Measurements from ENCODE around the gene SIGLECL1. TPM values are rescaled to one million over a fixed set of nuclear protein-coding genes. Genes with fewer than 3 reads are reported as not detected.

SIGLECL1 gene
- total RNA-seq, 1 experiment from 2014 or later, result not detected

DNA sequence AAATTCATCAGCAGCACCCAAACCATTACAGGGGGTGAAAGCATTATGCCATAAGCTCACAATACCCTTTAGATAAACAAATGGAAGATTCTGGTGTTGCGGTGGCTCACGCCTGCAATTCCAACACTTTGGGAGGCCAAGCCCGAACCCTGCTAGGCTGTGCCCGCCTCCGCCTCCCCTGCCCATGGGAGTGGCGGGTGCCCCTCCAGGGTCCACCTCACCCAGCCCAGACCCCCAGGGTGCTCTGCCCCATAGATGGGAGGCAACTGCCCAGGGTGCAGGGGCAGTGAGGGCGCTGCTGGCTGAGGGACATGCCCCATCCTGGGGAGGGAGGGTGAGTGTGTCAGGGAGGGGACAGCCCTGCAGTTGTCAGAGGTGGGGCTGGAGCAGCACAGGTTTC lies 10.0 kb upstream of the SIGLECL1 start:
- Histone ChIP-seq H4K5ac (ENCODE audit: insufficient read length, low read depth, low read length) (no peak overlapping the region), H3K9ac (ENCODE audit: extremely low read depth, insufficient read length, low read length) (no peak overlapping the region), H3K9me3 (ENCODE audit: control insufficient read depth, low read depth, low read length) (no peaks in the 10 kb centered on the region), H2AFZ (ENCODE audit: low read length) (no peak overlapping the region), H3K18ac (ENCODE audit: insufficient read length, low read depth, low read length) (no peak overlapping the region), H3T11ph (ENCODE audit: low read length) (no peak overlapping the region), H4K8ac (replicated peaks; ENCODE audit: insufficient read length, low read depth, low read length) (no peak overlapping the region), H3K23ac (ENCODE audit: insufficient read length, low read depth, low read length) (no peak overlapping the region), H3K4me2 (ENCODE audit: insufficient read depth, insufficient read length, low read length) (no peak overlapping the region), H3K4ac (ENCODE audit: low read depth, low read length) (no peak overlapping the region), H3K79me2 (ENCODE audit: insufficient read depth, low read length) (no peaks in the 10 kb centered on the region), H2AK5ac (ENCODE audit: insufficient read length, low read length) (no peak overlapping the region), H3K79me1 (ENCODE audit: insufficient read depth, low read depth, low read length, poor library complexity, severe bottlenecking) (no peaks in the 10 kb centered on the region), H3K4me1 (ENCODE audit: insufficient read depth, low read length) (no peaks in the 10 kb centered on the region), H4K91ac (ENCODE audit: insufficient read length, low read depth, low read length) (no peak overlapping the region), H2BK120ac (ENCODE audit: low read depth, low read length, poor library complexity, severe bottlenecking) (no peak overlapping the region), H4K20me1 (ENCODE audit: control insufficient read depth, insufficient read depth, insufficient read length) (no peaks in the 10 kb centered on the region), H3K14ac (ENCODE audit: insufficient read depth, low read length) (no peak overlapping the region), H2BK5ac (ENCODE audit: insufficient read length, low read length) (no peak overlapping the region), H2BK20ac (ENCODE audit: low read depth, low read length, poor library complexity, severe bottlenecking) (no peak overlapping the region), H2BK12ac (ENCODE audit: insufficient read length, low read depth, low read length) (no peak overlapping the region), H3K27ac (ENCODE audit: insufficient read length, low read depth, low read length) (no peak overlapping the region), H3K23me2 (ENCODE audit: insufficient read length, low read depth, low read length, poor library complexity, severe bottlenecking) (no peaks in the 10 kb centered on the region), H3K27me3 (ENCODE audit: insufficient read depth, low read length) (no peaks in the 10 kb centered on the region), H3K56ac (ENCODE audit: insufficient read length, low read depth, low read length) (no peak overlapping the region), H2BK15ac (ENCODE audit: low read depth, low read length) (no peak overlapping the region)
- no peak for DNase-seq
- Mint-ChIP-seq H3K27ac (no peak overlapping the region), H3K4me3 (no peak overlapping the region), H3K27me3 (ENCODE audit: low read depth) (peaks cover 12% of the 10 kb centered on the region), H3K36me3 (ENCODE audit: insufficient read depth in 1 of 3, low read depth in 3 of 3) (peaks cover 0 to 4% (median 0%) of the 10 kb centered on the region in 3 experiments; a peak in 1 of 7 replicates), H3K9me3 (peaks cover 0 to 50% of the 10 kb centered on the region in 2 experiments; a peak in 2 of 5 replicates), H3K4me1 (0 out of 4 replicates have a peak, but pooled peaks cover 0 to 2% of the 10 kb centered on the region in 2 experiments)
- TF ChIP-seq, protein P1, sequence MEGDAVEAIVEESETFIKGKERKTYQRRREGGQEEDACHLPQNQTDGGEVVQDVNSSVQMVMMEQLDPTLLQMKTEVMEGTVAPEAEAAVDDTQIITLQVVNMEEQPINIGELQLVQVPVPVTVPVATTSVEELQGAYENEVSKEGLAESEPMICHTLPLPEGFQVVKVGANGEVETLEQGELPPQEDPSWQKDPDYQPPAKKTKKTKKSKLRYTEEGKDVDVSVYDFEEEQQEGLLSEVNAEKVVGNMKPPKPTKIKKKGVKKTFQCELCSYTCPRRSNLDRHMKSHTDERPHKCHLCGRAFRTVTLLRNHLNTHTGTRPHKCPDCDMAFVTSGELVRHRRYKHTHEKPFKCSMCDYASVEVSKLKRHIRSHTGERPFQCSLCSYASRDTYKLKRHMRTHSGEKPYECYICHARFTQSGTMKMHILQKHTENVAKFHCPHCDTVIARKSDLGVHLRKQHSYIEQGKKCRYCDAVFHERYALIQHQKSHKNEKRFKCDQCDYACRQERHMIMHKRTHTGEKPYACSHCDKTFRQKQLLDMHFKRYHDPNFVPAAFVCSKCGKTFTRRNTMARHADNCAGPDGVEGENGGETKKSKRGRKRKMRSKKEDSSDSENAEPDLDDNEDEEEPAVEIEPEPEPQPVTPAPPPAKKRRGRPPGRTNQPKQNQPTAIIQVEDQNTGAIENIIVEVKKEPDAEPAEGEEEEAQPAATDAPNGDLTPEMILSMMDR (conservative IDR thresholded peaks at IDR 0.05), result no peak
- WGBS (ENCODE audit: extremely low coverage, insufficient read length, low lambda C conversion rate), result no CpG with 5 or more reads among the region's 7 CpGs

Measured in H9 (cell line).